Neural cell (in vitro differentiated cells): Measurements from ENCODE around the gene PPP1R15B. TPM values are rescaled to one million over a fixed set of nuclear protein-coding genes. Genes with fewer than 3 reads are reported as not detected.
A peak's percentile ranks its signal among the peaks of the same experiment; 100 is the strongest.

ENCODE experiments used
- H2AFZ ChIP-seq: fragments of 200-600, 300-800 bp; sonication (generic), shearing (Covaris generic); 2 replicates; pipeline ENCODE4 v1.6.0; 2014; ENCODE audit warnings: low read depth, mild to moderate bottlenecking, antibody characterized with exemption, low read length, moderate library complexity
- H3F3A ChIP-seq: fragments of 200-600 bp; shearing (Covaris generic); 2 replicates; pipeline ENCODE4 v1.6.1; 2016; ENCODE audit warnings: mild to moderate bottlenecking, moderate library complexity, mixed read lengths, antibody characterized with exemption, low read length; ENCODE audit not compliant: insufficient read depth, poor library complexity, severe bottlenecking
- H3K27ac ChIP-seq: fragments of 200-600, 300-800 bp; sonication (generic), shearing (Covaris generic); 2 replicates; pipeline ENCODE4 v1.5.1; 2014; ENCODE audit warnings: mild to moderate bottlenecking, low read length, moderate library complexity
- H3K27me3 ChIP-seq: fragments of 300-800, 200-600 bp; sonication (generic), shearing (Covaris generic); 2 replicates; pipeline ENCODE4 v1.6.0; 2014; ENCODE audit warnings: mild to moderate bottlenecking, low read depth, low read length, moderate library complexity; ENCODE audit not compliant: insufficient read depth
- H3K36me3 ChIP-seq: fragments of 300-800, 200-600 bp; sonication (generic), shearing (Covaris generic); 2 replicates; pipeline ENCODE4 v1.5.1; 2014; ENCODE audit warnings: mild to moderate bottlenecking, antibody characterized with exemption, low read length, moderate library complexity; ENCODE audit not compliant: insufficient read depth
- H3K4me2 ChIP-seq: fragments of 300-800, 200-600 bp; sonication (generic), shearing (Covaris generic); 2 replicates; pipeline ENCODE4 v1.6.0; 2014; ENCODE audit warnings: mild to moderate bottlenecking, low read length
- H3K4me3 ChIP-seq: fragments of 300-800, 200-600 bp; sonication (generic), shearing (Covaris generic); 2 replicates; pipeline ENCODE4 v1.5.1; 2014; ENCODE audit warnings: mild to moderate bottlenecking, low read length, moderate library complexity
- H3K79me2 ChIP-seq: fragments of 200-600 bp; shearing (Covaris generic); replicated peaks from 2 replicates; pipeline ENCODE4 v1.6.0; 2014; ENCODE audit warnings: mild to moderate bottlenecking, low read length, moderate library complexity; ENCODE audit not compliant: insufficient read depth
- H3K9ac ChIP-seq: fragments of 300-800, 200-600 bp; sonication (generic), shearing (Covaris generic); 2 replicates; pipeline ENCODE4 v1.6.1; 2016; ENCODE audit warnings: mild to moderate bottlenecking, low read length, mixed read lengths
- H3K9me2 ChIP-seq: fragments of 200-600 bp; shearing (Covaris generic); 2 replicates; pipeline ENCODE4 v1.6.1; 2016; ENCODE audit warnings: mild to moderate bottlenecking, low read length, mixed read lengths; ENCODE audit not compliant: insufficient read depth
- H3K9me3 ChIP-seq: fragments of 200-600, 300-800 bp; sonication (generic), shearing (Covaris generic); 2 replicates; pipeline ENCODE4 v1.6.1; 2016; ENCODE audit warnings: mild to moderate bottlenecking, mixed run types, low read length, moderate library complexity, mixed read lengths
- H4K20me1 ChIP-seq: fragments of 200-600 bp; shearing (Covaris generic); 2 replicates; pipeline ENCODE4 v1.6.1; 2016; ENCODE audit warnings: mild to moderate bottlenecking, mixed run types; ENCODE audit not compliant: insufficient read depth
- CTCF ChIP-seq: fragments of 450-650 bp; IDR thresholded peaks from 2 replicates; pipeline ENCODE4 v1.5.1; 2014; ENCODE audit warnings: antibody characterized with exemption, mild to moderate bottlenecking, moderate library complexity; ENCODE audit not compliant: poor library complexity, severe bottlenecking
- EP300 ChIP-seq: fragments of 450-650 bp; conservative IDR thresholded peaks from 2 replicates; pipeline ENCODE4 v1.6.1; 2014; ENCODE audit warnings: antibody characterized with exemption, mild to moderate bottlenecking, moderate library complexity; ENCODE audit not compliant: poor library complexity, severe bottlenecking
- EZH2 ChIP-seq: fragments of 200-600, 300-800 bp; shearing (Covaris generic), sonication (generic); IDR thresholded peaks from 2 replicates; pipeline ENCODE4 v1.6.1; 2014; ENCODE audit warnings: antibody characterized with exemption, low read length, borderline replicate concordance, mild to moderate bottlenecking; ENCODE audit not compliant: insufficient read depth, poor library complexity, severe bottlenecking
- MXI1 ChIP-seq: fragments of 450-650 bp; conservative IDR thresholded peaks from 2 replicates; pipeline ENCODE4 v1.6.1; 2014; ENCODE audit warnings: antibody characterized with exemption, mild to moderate bottlenecking; ENCODE audit not compliant: poor library complexity, severe bottlenecking
- POLR2AphosphoS5 ChIP-seq: IDR thresholded peaks from 2 replicates; pipeline ENCODE4 v1.6.1; 2012
- RAD21 ChIP-seq: fragments of 450-650 bp; conservative IDR thresholded peaks from 2 replicates; pipeline ENCODE4 v1.6.1; 2014; ENCODE audit warnings: antibody characterized with exemption, mild to moderate bottlenecking, moderate library complexity
- REST ChIP-seq: IDR thresholded peaks from 2 replicates; pipeline ENCODE4 v1.6.1; 2012; ENCODE audit warnings: borderline replicate concordance
- SMC3 ChIP-seq: fragments of 450-650 bp; conservative IDR thresholded peaks from 2 replicates; pipeline ENCODE4 v1.6.1; 2014; ENCODE audit warnings: antibody characterized with exemption, mild to moderate bottlenecking, moderate library complexity; ENCODE audit not compliant: poor library complexity
- TAF1 ChIP-seq: IDR thresholded peaks from 2 replicates; pipeline ENCODE4 v1.6.1; 2012; ENCODE audit warnings: low read depth
- polyA plus RNA-seq: library from polyadenylated mRNA; depleted of rRNA; stranded (reverse); fragments of >200 nt; gene quantifications from 2 replicates; pipeline ENCODE4 v1.2.3, GENCODE V29; 2014

The PPP1R15B gene
- polyA plus RNA-seq, 1 donor from 2014 or later, result 30.1 TPM

- Histone ChIP-seq H4K20me1 (peaks cover 45% of the 10 kb centered on the region), H2AFZ (no peak overlapping the region), H3K36me3 (no peaks in the 10 kb centered on the region), H3K9me2 (no peaks in the 10 kb centered on the region), H3F3A (no peaks in the 10 kb centered on the region), H3K27me3 (no peaks in the 10 kb centered on the region), H3K4me2 (peak overlapping the region; percentile 71), H3K79me2 (peaks cover 73% of the 10 kb centered on the region), H3K4me3 (peak overlapping the region; percentile 92), H3K9me3 (no peaks in the 10 kb centered on the region), H3K9ac (peak overlapping the region; percentile 99), H3K27ac (no peak overlapping the region)
- TF ChIP-seq EP300 (no peak), MXI1 (peak; percentile 17)
Measured at GRCh38 chr1:204409123-204409522, 2.5 kb downstream of the PPP1R15B start.

GRCh38 chr1:204408602-204409001 lies 3.0 kb downstream of the PPP1R15B start:
- Histone ChIP-seq H3K9ac (peak overlapping the region; percentile 99), H3K4me3 (peak overlapping the region; percentile 92), H3K27me3 (no peaks in the 10 kb centered on the region), H4K20me1 (peaks cover 45% of the 10 kb centered on the region), H3K9me2 (no peaks in the 10 kb centered on the region), H3K4me2 (peak overlapping the region; percentile 71), H3K79me2 (peaks cover 78% of the 10 kb centered on the region), H3K9me3 (no peaks in the 10 kb centered on the region), H3F3A (no peaks in the 10 kb centered on the region), H3K27ac (no peak overlapping the region), H2AFZ (no peak overlapping the region), H3K36me3 (no peaks in the 10 kb centered on the region)
- no peak for TF ChIP-seq REST
- TF ChIP-seq RAD21, result no peak
- TF ChIP-seq POLR2AphosphoS5, result no peak
- no peak for TF ChIP-seq EZH2
- TF ChIP-seq EP300, result no peak
- no peak for TF ChIP-seq SMC3
- no peak for TF ChIP-seq TAF1
- no peak for TF ChIP-seq MXI1
- TF ChIP-seq CTCF, result no peak

- TF ChIP-seq MXI1 (peak; percentile 55), TAF1 (no peak)
- Histone ChIP-seq H3K4me3 (peak overlapping the region; percentile 92), H3K9ac (peak overlapping the region; percentile 99), H3K36me3 (no peaks in the 10 kb centered on the region), H3K4me2 (peak overlapping the region; percentile 71), H3K27me3 (no peaks in the 10 kb centered on the region), H3K27ac (no peak overlapping the region), H3K9me2 (no peaks in the 10 kb centered on the region), H3K79me2 (peaks cover 84% of the 10 kb centered on the region), H4K20me1 (peaks cover 45% of the 10 kb centered on the region), H2AFZ (no peak overlapping the region), H3K9me3 (no peaks in the 10 kb centered on the region), H3F3A (no peaks in the 10 kb centered on the region)
Measured at GRCh38 chr1:204408074-204408507, 3.5 kb downstream of the PPP1R15B start.
